GM19035 (cell line): ENCODE data around the gene TTLL11.
"Not testable (repeated sequence)": the region's sequence is repeated elsewhere in the genome, so short reads cannot be mapped to it uniquely, and the experiment has no call there.

ENCODE experiments used
- ATAC-seq: cut with Tn5 transposase; IDR thresholded peaks from one replicate; pipeline ENCODE4 v1.9.1; 2021; ENCODE audit not compliant: unreplicated experiment

Gene TTLL11

GRCh38 chr9:122007837-122008236 is 85.3 kb downstream of the TTLL11 start:
- no peak for ATAC-seq

- ATAC-seq: no peak
These were observed 87.5 kb downstream of the TTLL11 start for GRCh38 chr9:122005597-122005996.

DNA sequence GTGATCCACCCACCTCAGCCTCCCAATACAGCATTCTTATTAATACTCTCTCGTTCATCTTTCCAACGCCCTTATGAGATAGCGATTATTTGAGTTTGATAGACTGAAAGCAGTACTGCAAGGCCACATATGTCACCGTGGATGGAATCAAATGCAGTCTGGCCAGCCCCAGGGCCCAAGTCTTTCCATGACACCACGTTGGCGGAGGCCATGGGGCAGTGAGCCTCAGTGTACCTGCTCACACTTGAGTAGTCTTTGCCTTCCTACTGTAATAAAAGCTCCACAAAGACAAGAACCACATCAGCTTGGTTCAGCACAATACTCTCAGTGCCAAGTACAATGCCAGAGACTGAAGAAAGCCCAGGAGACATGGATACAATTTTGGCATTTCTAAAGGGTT is 88.5 kb downstream of the TTLL11 start:
- ATAC-seq: no peak

GRCh38 chr9:122001491-122002201 is 91.5 kb downstream of the TTLL11 start:
- no peak for ATAC-seq

- not testable (repeated sequence) for ATAC-seq
These were observed 92.6 kb downstream of the TTLL11 start for GRCh38 chr9:122000526-122000925.

DNA sequence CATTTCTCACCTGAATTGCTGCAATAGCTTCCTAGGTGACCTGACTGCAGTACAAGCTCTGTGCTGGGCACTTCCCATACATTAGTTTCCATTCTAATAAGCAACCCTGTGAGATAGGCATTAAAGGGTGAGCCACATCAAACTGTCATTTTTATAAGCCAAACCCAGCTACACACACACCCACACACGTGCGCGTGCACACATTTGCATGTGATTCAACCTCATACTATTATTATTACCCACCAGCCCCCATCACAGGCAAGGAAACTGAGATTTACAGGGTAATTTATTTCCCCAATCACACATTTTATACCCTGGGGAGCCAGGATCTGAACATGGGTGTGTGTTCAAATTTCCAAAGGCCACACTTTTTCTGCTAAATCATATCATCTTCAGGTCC is 93.6 kb downstream of the TTLL11 start:
- ATAC-seq: no peak

DNA sequence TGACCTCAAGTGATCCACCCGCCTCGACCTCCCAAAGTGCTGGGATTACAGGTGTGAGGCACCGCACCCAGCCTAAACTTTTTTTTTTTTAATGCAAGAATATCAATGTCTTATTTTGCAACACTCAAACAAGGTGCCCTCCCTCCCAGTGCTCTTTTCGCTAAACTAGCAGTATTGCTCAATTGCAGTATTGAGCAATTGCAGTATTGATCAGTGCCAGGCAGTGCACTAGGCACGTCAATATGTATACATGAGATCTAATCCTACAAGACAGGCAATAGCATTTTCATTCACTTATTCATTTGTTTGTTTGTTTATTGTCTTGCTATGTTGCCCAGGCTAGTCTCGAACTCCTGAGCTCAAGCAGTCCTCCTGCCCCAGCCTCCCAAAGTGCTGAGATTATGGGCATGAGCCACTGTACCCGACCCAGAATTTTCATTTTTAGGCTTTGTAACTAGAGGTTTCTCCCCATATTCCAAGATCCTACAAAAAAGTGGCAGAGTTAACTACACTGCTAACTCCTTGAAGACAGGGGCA is 94.5 kb downstream of the TTLL11 start:
- no peak for ATAC-seq

DNA sequence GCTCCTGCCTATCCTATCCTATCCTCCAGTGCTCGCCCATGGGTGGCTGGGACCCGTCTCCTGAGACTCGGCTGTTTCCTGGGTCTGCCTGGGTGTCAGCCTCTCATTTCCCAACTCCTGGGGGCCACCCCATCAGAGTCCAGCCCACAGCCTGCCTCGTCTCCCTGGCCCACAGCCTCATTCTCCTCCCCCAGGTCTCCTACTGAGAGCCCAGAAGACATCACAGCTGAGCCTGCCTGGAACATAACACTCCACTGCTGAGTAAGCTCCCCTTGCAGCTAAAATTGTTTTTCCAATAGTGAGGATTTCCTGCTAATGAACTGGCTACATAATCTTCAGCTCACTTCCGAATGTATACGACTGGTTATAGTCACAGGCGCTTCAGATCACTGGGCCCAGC is 95.3 kb downstream of the TTLL11 start:
- ATAC-seq: no peak

- ATAC-seq: no peak
These were observed 96.3 kb downstream of the TTLL11 start for GRCh38 chr9:121996783-121997182.

- no peak for ATAC-seq
These were observed 97.1 kb downstream of the TTLL11 start for GRCh38 chr9:121995997-121996396.

DNA sequence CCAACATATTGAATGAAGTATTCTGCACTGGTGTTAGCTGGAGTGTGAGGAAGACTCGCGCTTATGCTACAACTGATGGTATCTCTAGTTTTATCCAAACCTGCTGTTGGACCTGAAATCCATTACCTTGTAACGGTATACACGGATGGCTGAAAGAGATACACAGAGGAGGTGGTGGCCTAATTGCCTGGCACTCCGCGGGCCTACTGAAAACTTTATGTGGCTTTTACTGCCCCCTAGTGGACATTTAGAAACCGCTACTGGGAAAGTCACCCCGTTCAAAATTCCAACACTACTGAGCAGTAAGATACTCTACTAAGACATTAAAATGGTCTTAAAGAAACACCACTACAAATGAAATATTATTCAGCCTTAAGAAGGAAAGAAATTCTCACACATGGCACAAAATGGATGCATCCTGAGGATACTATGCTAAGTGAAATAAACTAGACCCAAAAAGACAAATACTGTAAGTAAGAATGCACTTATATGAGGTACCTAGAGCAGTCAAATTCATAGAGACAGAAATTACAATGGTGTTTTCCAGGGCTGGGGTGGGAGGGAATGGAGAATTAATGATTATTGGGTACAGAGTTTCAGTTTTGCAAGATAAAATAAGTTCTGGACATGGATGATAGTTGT is 100.4 kb downstream of the TTLL11 start:
- ATAC-seq: peak; percentile 53

GRCh38 chr9:121991307-121991661 is 101.8 kb downstream of the TTLL11 start:
- ATAC-seq: no peak

GRCh38 chr9:121990600-121991306 is 102.4 kb downstream of the TTLL11 start:
- ATAC-seq: no peak

DNA sequence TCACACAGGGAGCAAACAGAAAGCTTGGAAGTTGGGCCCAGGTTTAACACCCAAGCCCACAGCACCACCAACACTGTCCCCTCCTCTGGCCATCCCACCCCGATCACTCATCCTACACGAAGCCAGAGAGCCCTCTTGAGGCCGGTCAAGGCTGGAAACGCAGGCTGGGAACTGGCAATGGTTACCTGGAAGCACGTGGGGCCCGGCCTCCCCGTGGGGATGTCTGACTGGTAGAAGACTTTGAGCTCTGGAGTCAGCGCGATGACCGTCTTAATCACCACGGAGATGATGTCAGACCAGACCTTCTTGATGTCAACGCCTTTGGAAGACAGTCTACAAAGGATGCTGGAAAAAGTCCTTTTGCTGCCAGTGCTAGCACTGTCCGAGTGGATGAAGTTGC is 104.1 kb downstream of the TTLL11 start:
- no peak for ATAC-seq

GRCh38 chr9:121987314-121987713 is 105.8 kb downstream of the TTLL11 start:
- no peak for ATAC-seq

DNA sequence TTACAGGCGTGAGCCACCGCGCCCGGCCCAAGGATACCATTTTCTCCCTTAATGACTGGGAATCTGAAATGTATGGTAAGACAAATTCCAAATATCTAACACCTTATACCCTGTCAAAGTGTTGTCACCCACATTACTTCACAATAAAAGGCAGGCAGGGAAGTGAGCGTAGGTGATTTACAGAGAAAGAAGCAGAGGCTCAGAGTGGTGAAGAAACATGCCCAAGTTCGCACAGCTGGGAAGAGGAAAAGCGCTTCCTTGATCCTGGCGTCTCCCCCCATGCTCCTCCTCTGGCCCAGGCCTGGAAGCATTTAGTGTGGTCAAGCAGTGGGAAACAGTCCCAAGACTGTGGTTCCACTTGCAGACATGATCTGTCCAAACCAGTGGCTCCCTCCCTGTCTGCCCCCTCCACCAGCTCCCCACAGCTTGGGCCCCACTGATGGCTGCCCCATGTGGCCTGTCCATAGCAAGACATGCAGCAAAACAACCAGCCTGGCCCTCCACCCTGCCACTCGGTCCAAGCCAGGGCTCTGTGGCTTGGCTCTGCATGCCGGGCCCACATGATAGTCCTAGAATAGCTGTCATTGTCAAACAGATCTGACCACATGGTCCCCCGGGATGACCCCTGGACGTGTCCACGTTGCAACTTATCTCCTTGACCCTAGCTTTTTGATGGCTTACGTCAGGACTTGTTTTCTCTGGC is 107.2 kb downstream of the TTLL11 start:
- ATAC-seq: no peak

DNA sequence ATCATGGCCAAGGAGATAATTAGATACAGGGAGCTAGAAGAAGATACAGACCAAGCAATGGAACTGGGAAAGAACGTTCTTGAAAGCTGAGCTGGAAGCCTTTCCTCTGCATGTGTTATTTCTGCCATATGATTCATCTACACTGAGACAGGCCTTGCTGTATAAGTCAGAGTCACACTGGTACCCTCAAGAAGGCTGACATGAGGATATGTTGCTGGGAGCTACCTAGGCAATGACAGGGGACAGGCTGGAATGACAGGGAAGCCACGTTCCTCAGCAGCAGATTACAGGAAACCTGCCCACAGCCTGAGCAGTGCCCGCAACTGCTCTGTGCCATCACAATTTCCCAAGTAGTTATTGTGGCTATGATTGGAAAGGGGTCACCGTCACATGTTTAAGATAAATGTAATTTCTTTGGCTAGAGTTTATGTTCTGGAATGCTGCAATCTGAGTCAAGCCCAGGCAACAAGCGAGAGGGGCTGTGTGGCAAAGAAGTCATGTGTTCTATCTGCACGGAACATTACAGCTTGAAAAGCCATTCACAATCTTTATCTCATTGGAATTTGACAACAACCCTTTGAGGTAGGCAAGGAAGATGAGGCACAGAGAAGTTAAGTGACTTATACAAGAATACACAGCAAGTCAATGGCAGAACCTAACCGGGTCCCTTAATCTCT is 108.2 kb downstream of the TTLL11 start:
- no peak for ATAC-seq

GRCh38 chr9:121983736-121984135 is 109.4 kb downstream of the TTLL11 start:
- ATAC-seq: no peak

- ATAC-seq: no peak
These were observed 111.8 kb downstream of the TTLL11 start for GRCh38 chr9:121981118-121981883.

DNA sequence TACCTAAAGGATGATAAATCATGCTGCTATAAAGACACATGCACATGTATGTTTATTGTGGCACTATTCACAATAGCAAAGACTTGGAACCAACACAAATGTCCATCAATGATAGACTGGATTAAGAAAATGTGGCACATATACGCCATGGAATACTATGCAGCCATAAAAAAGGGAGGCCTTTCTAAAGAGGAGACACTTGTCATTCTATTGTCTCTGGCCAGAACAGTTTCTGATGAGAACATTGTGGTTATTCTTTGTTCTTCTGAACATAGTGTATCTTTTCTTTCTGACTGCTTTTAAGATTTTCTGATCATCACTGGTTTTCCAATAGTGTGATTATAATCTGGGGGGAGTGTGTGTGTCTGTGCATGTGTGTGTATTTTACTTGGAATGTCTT is 112.4 kb downstream of the TTLL11 start:
- ATAC-seq: not testable (repeated sequence)
